Parathyroid adenoma (tissue), 2 donors: ENCODE data around the gene SORCS2.

ENCODE experiments used
- H2AFZ ChIP-seq: fragments of 300-600 bp; sonication (generic); one replicate; pipeline ENCODE4 v1.7.0; 2017; ENCODE audit warnings: antibody characterized with exemption, mild to moderate bottlenecking
- H3K27ac ChIP-seq: fragments of 300-600 bp; sonication (generic); one replicate; pipeline ENCODE4 v1.7.0; 2017
- H3K27me3 ChIP-seq: fragments of 300-600 bp; sonication (generic); one replicate; pipeline ENCODE4 v1.7.0; 2017; ENCODE audit warnings: low read length; ENCODE audit not compliant: control insufficient read depth, insufficient read depth
- H3K36me3 ChIP-seq: fragments of 300-600 bp; sonication (generic); one replicate; pipeline ENCODE4 v1.7.0; 2017; ENCODE audit warnings: low read length; ENCODE audit not compliant: control insufficient read depth, insufficient read depth
- H3K4me1 ChIP-seq: fragments of 300-600 bp; sonication (generic); one replicate; pipeline ENCODE4 v1.7.0; 2017; ENCODE audit warnings: control low read depth
- H3K4me2 ChIP-seq: fragments of 300-600 bp; sonication (generic); one replicate; pipeline ENCODE4 v1.7.0; 2017; ENCODE audit warnings: low read length
- H3K4me3 ChIP-seq: fragments of 300-600 bp; sonication (generic); one replicate; pipeline ENCODE4 v1.7.0; 2017; ENCODE audit warnings: low read depth, low read length
- H3K79me2 ChIP-seq: fragments of 300-600 bp; sonication (generic); one replicate; pipeline ENCODE4 v1.7.0; 2017; ENCODE audit warnings: control low read depth
- H3K9ac ChIP-seq: fragments of 300-600 bp; sonication (generic); one replicate; pipeline ENCODE4 v1.7.0; 2017; ENCODE audit warnings: mild to moderate bottlenecking
- H3K9me3 ChIP-seq: fragments of 300-600 bp; sonication (generic); one replicate; pipeline ENCODE4 v1.7.0; 2017; ENCODE audit warnings: low read length; ENCODE audit not compliant: control insufficient read depth
- CTCF ChIP-seq: fragments of 300-600 bp; sonication (generic); IDR thresholded peaks from one replicate; pipeline ENCODE4 v1.7.0; 2017; ENCODE audit warnings: antibody characterized with exemption, mild to moderate bottlenecking
- donor health status: primary hyperparathyroidism.

Gene SORCS2

GRCh38 chr4:7514281-7514680 lies 321.9 kb downstream of the SORCS2 start:
- H3K36me3 ChIP-seq, result no peaks in the 10 kb centered on the region
- H3K4me3 ChIP-seq, result no peak overlapping the region
- TF ChIP-seq CTCF, result no peak
- no peaks in the 10 kb centered on the region for H3K27me3 ChIP-seq
- no peak overlapping the region for H3K4me2 ChIP-seq
- H2AFZ ChIP-seq, result no peak overlapping the region
- H3K9ac ChIP-seq, result no peak overlapping the region
- H3K27ac ChIP-seq, result no peak overlapping the region
- no peaks in the 10 kb centered on the region for H3K4me1 ChIP-seq
- H3K9me3 ChIP-seq, result no peaks in the 10 kb centered on the region
- H3K79me2 ChIP-seq, result no peaks in the 10 kb centered on the region

DNA sequence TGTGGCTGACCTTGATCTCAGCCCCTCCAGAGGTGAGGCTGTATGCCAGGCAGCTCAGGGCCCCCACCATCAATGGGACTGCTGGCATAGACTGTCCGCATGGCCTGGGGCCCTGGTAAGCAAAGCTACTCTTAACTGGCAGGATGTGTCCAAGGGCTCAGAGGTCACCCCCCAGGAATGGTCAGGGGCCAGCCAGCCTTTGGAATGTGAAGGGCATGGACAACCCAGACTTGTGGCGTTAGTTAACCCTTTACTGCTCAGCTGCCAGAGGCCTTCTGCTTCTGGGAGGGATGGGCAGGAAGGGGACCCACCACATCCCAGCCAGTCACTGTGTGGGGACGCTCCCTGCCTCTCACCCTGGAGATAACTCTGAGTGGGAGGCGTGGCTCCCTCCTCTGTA lies 322.5 kb downstream of the SORCS2 start:
- H3K4me3 ChIP-seq, result no peak overlapping the region
- H3K27me3 ChIP-seq, result no peaks in the 10 kb centered on the region
- TF ChIP-seq CTCF, result no peak
- H2AFZ ChIP-seq, result no peak overlapping the region
- H3K36me3 ChIP-seq, result no peaks in the 10 kb centered on the region
- H3K4me2 ChIP-seq, result no peak overlapping the region
- H3K9me3 ChIP-seq, result no peaks in the 10 kb centered on the region
- H3K4me1 ChIP-seq, result no peaks in the 10 kb centered on the region
- no peak overlapping the region for H3K27ac ChIP-seq
- H3K9ac ChIP-seq, result no peak overlapping the region
- no peaks in the 10 kb centered on the region for H3K79me2 ChIP-seq

GRCh38 chr4:7515390-7515902 lies 323.1 kb downstream of the SORCS2 start:
- Histone ChIP-seq H3K4me2 (no peak overlapping the region), H3K9me3 (no peaks in the 10 kb centered on the region), H3K9ac (no peak overlapping the region), H3K4me1 (no peaks in the 10 kb centered on the region), H3K4me3 (no peak overlapping the region), H3K79me2 (no peaks in the 10 kb centered on the region), H2AFZ (no peak overlapping the region), H3K27me3 (no peaks in the 10 kb centered on the region), H3K27ac (no peak overlapping the region), H3K36me3 (no peaks in the 10 kb centered on the region)
- no peak for TF ChIP-seq CTCF

DNA sequence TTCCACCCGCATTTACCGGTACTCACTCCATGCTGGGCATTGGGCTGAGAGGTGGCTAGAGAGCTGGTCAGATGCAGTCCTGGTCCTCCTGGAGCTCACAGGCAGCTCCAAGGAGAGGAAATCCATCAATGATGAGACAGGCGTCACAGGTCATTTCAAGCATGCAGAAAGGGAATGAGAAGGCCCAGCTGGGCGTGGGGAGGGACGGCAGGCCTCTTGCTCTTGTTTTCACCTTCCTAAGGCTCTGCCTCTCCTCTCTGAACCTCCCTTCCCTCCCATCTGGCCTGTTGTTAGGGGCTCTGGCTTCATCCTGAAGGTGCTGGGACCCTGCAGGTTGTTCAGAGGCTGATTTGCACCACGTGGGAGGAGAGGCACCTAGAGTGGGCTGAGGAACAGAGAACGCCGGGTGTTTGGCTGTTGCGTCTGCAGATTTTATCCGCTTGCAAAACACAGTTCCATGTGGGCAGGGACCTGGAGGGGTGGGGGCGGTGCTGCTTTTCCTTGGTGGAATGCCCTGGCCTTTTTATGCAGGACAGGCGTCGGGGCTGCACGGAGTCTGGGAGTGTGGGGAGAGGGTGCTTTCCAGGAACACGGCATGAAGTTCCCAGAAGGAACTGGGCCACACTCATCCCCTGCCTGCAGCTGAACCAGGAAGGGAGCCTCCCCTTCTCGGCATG lies 323.9 kb downstream of the SORCS2 start:
- no peak overlapping the region for H3K9ac ChIP-seq

More for the DNA sequence above, 323.9 kb downstream of the SORCS2 start:
- no peaks in the 10 kb centered on the region for H3K9me3 ChIP-seq
- peak overlapping the region; percentile 46 for H2AFZ ChIP-seq
- no peaks in the 10 kb centered on the region for H3K79me2 ChIP-seq
- no peaks in the 10 kb centered on the region for H3K27me3 ChIP-seq
- no peak overlapping the region for H3K4me3 ChIP-seq
- H3K36me3 ChIP-seq, result no peaks in the 10 kb centered on the region
- no peak overlapping the region for H3K27ac ChIP-seq
- no peak for TF ChIP-seq CTCF
- no peaks in the 10 kb centered on the region for H3K4me1 ChIP-seq
- no peak overlapping the region for H3K4me2 ChIP-seq
